ENCODE measurements around the gene HEBP2. TPM values are rescaled to one million over a fixed set of nuclear protein-coding genes. Genes with fewer than 3 reads are reported as not detected.

Gene HEBP2
- total and polyA plus RNA-seq, 2 of the 4 experiments (the other 2 are of a cell fraction) = 3.9 to 6.1 TPM

DNA sequence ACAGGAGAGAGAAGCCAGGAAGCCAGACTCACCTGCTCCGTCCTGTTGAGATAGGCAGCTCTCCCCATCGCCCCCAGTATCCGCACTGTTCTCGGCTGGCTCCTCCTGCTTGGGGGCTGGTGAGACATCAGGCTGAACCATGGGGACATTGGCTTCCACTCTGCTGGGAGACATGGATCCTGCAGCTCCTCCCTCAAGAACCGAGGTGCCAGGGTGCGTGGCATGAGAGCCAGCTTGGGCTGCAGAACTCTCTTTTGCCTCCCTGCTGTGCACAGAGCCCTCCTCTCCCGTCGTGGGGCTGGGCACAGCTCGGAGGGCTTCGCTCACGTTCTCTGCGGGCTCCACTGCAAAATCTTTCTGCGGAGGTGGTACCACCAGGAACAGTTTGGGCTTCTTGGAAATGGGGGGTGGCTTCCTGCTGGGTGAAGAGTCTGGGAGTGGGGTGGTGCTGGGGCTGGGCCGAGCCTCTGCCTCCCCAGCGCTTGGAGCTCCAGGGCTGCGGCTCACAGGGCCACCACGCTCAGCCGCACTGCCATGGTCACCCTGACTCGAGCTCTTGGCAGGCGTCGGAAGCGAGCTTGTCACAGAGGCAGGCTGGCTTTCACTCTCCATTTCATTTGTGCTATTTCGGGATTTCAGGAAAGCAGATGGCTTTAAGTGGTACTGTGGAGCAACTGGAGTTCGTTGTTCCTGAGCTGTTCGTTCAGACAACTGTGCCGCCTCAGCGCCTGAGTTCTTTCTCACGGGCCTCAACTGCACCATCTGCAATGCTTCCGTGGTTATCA, 26.5 kb downstream of the HEBP2 start (continued):
- TF ChIP-seq, protein P1, sequence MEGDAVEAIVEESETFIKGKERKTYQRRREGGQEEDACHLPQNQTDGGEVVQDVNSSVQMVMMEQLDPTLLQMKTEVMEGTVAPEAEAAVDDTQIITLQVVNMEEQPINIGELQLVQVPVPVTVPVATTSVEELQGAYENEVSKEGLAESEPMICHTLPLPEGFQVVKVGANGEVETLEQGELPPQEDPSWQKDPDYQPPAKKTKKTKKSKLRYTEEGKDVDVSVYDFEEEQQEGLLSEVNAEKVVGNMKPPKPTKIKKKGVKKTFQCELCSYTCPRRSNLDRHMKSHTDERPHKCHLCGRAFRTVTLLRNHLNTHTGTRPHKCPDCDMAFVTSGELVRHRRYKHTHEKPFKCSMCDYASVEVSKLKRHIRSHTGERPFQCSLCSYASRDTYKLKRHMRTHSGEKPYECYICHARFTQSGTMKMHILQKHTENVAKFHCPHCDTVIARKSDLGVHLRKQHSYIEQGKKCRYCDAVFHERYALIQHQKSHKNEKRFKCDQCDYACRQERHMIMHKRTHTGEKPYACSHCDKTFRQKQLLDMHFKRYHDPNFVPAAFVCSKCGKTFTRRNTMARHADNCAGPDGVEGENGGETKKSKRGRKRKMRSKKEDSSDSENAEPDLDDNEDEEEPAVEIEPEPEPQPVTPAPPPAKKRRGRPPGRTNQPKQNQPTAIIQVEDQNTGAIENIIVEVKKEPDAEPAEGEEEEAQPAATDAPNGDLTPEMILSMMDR (conservative IDR thresholded peaks at IDR 0.05; ENCODE audit: low read depth, low read length) = no peak
